ENCODE results near the gene PTPRE.

DNA sequence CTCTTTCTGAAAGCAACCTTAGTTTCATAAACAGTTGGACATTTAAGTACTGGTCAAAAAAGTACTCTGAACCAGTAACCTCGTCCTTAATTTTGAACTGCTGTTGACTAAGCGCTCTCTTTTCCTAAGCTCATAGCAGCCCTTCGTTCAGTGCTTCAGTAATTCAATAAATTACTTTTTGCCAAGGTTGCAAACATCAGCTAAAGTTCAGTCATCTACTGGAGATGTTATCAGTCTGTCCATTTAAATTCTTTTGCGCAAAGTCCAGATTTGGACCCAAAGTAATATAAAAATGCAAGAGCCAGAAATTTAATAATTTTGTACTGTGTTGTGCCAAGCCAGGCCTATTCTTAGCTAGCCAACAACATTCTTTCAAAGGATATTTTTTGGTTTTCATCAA lies 8.4 kb downstream of the PTPRE start:
- no peak for TF ChIP-seq YY1 (IDR thresholded peaks at IDR 0.05; ENCODE audit: insufficient read depth, insufficient read length)
- no peak for TF ChIP-seq ZNF274 (IDR thresholded peaks at IDR 0.05; ENCODE audit: low read depth, low read length)
